Trophoblast cell (in vitro differentiated cells and primary cell): ENCODE measurements around the gene CLCF1.

Experiments used
- DNase-seq, 2 donors: peaks; one replicate each; pipeline ENCODE4 v3.0.0-alpha.2; 2016
- H2AFZ ChIP-seq: 2 replicates; pipeline ENCODE4 v1.6.1; 2013; ENCODE audit warnings: low read length, moderate library complexity, mild to moderate bottlenecking; ENCODE audit not compliant: insufficient read depth, poor library complexity
- H2AK5ac ChIP-seq: 2 replicates; pipeline ENCODE4 v1.6.1; 2013; ENCODE audit warnings: mild to moderate bottlenecking, low read length
- H2BK120ac ChIP-seq: 2 replicates; pipeline ENCODE4 v1.6.1; 2013; ENCODE audit warnings: low read length, mild to moderate bottlenecking, moderate library complexity; ENCODE audit not compliant: insufficient read depth, poor library complexity
- H2BK12ac ChIP-seq: 2 replicates; pipeline ENCODE4 v1.6.1; 2013; ENCODE audit warnings: mild to moderate bottlenecking, low read length, moderate library complexity
- H2BK5ac ChIP-seq: 2 replicates; pipeline ENCODE4 v1.6.1; 2013; ENCODE audit warnings: low read length, low read depth, moderate library complexity, mild to moderate bottlenecking; ENCODE audit not compliant: poor library complexity
- H3K14ac ChIP-seq: 2 replicates; pipeline ENCODE4 v1.6.1; 2013; ENCODE audit warnings: mild to moderate bottlenecking, low read length
- H3K18ac ChIP-seq: 2 replicates; pipeline ENCODE4 v1.6.1; 2013; ENCODE audit warnings: mild to moderate bottlenecking, low read length
- H3K23ac ChIP-seq: 2 replicates; pipeline ENCODE4 v1.6.1; 2013; ENCODE audit warnings: low read length
- H3K27ac ChIP-seq: 2 replicates; pipeline ENCODE4 v1.5.1; 2013; ENCODE audit warnings: low read depth, mild to moderate bottlenecking, inconsistent platforms, low read length, moderate library complexity
- H3K27me3 ChIP-seq: 2 replicates; pipeline ENCODE4 v1.6.1; 2013; ENCODE audit warnings: inconsistent platforms, mild to moderate bottlenecking, low read length, moderate library complexity; ENCODE audit not compliant: insufficient read depth
- H3K36me3 ChIP-seq, 2 experiments: 1 replicate in 1 of 2; 2 replicates in 1 of 2; pipeline ENCODE4 v1.6.1; 2013; ENCODE audit warnings: low read length in 2 of 2, mild to moderate bottlenecking in 2 of 2, moderate library complexity in 1 of 2; ENCODE audit not compliant: insufficient read depth in 2 of 2, control insufficient read depth in 1 of 2
- H3K4ac ChIP-seq: 2 replicates; pipeline ENCODE4 v1.6.1; 2013; ENCODE audit warnings: low read depth, mild to moderate bottlenecking, low read length, moderate library complexity
- H3K4me1 ChIP-seq, 2 experiments: 1 replicate in 1 of 2; 2 replicates in 1 of 2; pipeline ENCODE4 v1.6.1; 2013; ENCODE audit warnings: low read length in 2 of 2, mild to moderate bottlenecking in 2 of 2, moderate library complexity in 1 of 2; ENCODE audit not compliant: insufficient read depth in 2 of 2, control insufficient read depth in 1 of 2
- H3K4me2 ChIP-seq: 2 replicates; pipeline ENCODE4 v1.6.1; 2013; ENCODE audit warnings: inconsistent platforms, mild to moderate bottlenecking, low read length, moderate library complexity
- H3K4me3 ChIP-seq: 2 replicates; pipeline ENCODE4 v1.5.1; 2013; ENCODE audit warnings: mild to moderate bottlenecking, low read depth, low read length, inconsistent platforms
- H3K79me1 ChIP-seq: one replicate; pipeline ENCODE4 v1.6.1; 2013; ENCODE audit warnings: low read length
- H3K79me2 ChIP-seq: 2 replicates; pipeline ENCODE4 v1.6.1; 2013; ENCODE audit warnings: low read length, mild to moderate bottlenecking; ENCODE audit not compliant: control insufficient read depth, insufficient read depth, poor library complexity
- H3K9ac ChIP-seq: 2 replicates; pipeline ENCODE4 v1.6.1; 2013; ENCODE audit warnings: mild to moderate bottlenecking, low read length
- H3K9me3 ChIP-seq: 2 replicates; pipeline ENCODE4 v1.6.1; 2013; ENCODE audit warnings: low read depth, mild to moderate bottlenecking, control low read depth, inconsistent platforms, low read length; ENCODE audit not compliant: insufficient read depth
- H4K12ac ChIP-seq: 2 replicates; pipeline ENCODE4 v1.6.1; 2013; ENCODE audit warnings: low read depth, mild to moderate bottlenecking, low read length, moderate library complexity
- H4K8ac ChIP-seq: 2 replicates; pipeline ENCODE4 v1.6.1; 2013; ENCODE audit warnings: low read depth, mild to moderate bottlenecking, low read length, moderate library complexity
- H4K91ac ChIP-seq: one replicate; pipeline ENCODE4 v1.6.1; 2013; ENCODE audit warnings: low read depth, mild to moderate bottlenecking, low read length, moderate library complexity
- WGBS: extraction: QIAGEN DNeasy Blood & Tissue Kit; methylation state at CpG from one replicate; pipeline ENCODE4 v1.1.7; 2013; ENCODE audit warnings: missing lambda C conversion rate; ENCODE audit not compliant: insufficient read length, insufficient coverage; ENCODE audit errors: extremely low coverage; 5-methylcytosine and 5-hydroxymethylcytosine counted together

Gene CLCF1

DNA sequence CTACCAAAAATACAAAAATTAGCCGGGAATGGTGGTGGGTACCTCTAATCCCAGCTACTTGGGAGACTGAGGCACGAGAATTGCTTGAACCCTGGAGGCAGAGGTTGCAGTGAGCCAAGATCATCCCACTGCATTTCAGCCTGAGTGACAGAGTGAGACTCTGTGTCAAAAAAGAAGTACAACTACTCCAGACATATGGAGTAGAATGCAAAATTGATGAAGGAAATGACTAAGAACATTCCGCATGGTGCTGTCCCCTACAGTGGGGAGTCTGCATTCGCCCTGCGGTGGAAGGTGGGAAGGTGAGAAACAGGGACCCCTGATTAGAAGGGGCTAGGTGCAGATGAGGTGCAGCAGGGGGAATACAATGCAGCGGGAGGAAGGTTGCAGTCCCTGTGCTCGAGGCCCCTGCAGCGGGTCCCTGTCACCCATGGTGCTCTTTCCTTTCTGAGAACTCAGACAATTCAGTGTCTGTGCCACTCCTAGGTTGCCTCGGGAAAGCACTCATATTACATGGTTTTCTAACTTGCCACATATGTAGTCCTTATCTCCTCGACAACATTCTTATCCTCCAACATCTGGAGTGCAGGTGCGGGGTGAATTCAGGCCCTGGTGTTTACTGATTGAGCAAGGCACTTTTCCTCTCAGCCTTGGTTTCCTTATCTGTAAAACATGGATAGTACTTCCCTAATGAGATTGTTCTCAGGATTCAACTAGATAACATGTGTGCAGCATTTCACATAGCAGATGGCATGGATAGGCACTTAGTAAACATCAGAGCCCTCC lies 25.2 kb downstream of the CLCF1 start:
- no peak overlapping the region for H2AK5ac ChIP-seq
- no peak overlapping the region for H3K4me2 ChIP-seq
- H4K12ac ChIP-seq, result no peak overlapping the region
- WGBS, result no CpG with 5 or more reads among the region's 11 CpGs
- no peak overlapping the region for H2BK5ac ChIP-seq
- no peak overlapping the region for H2BK120ac ChIP-seq
- H3K79me1 ChIP-seq, result peaks cover 6% of the 10 kb centered on the region
- no peak overlapping the region for H2AFZ ChIP-seq
- no peak overlapping the region for H3K23ac ChIP-seq
- H3K27me3 ChIP-seq, result no peaks in the 10 kb centered on the region
- no peak overlapping the region for H3K27ac ChIP-seq
- H3K9ac ChIP-seq, result no peak overlapping the region
- no peaks in the 10 kb centered on the region for H3K36me3 ChIP-seq
- H3K4me3 ChIP-seq, result no peak overlapping the region
- no peak overlapping the region for H4K91ac ChIP-seq
- no peak overlapping the region for H3K18ac ChIP-seq
- peaks cover 4% of the 10 kb centered on the region for H3K79me2 ChIP-seq
- no peak overlapping the region for H2BK12ac ChIP-seq
- H3K9me3 ChIP-seq, result no peaks in the 10 kb centered on the region
- H3K4me1 ChIP-seq, result peaks cover 6 to 7% of the 10 kb centered on the region in 2 experiments
- H3K4ac ChIP-seq, result no peak overlapping the region
- H3K14ac ChIP-seq, result no peak overlapping the region
- peak; percentile 71 to 91 for DNase-seq
- H4K8ac ChIP-seq, result no peak overlapping the region

DNA sequence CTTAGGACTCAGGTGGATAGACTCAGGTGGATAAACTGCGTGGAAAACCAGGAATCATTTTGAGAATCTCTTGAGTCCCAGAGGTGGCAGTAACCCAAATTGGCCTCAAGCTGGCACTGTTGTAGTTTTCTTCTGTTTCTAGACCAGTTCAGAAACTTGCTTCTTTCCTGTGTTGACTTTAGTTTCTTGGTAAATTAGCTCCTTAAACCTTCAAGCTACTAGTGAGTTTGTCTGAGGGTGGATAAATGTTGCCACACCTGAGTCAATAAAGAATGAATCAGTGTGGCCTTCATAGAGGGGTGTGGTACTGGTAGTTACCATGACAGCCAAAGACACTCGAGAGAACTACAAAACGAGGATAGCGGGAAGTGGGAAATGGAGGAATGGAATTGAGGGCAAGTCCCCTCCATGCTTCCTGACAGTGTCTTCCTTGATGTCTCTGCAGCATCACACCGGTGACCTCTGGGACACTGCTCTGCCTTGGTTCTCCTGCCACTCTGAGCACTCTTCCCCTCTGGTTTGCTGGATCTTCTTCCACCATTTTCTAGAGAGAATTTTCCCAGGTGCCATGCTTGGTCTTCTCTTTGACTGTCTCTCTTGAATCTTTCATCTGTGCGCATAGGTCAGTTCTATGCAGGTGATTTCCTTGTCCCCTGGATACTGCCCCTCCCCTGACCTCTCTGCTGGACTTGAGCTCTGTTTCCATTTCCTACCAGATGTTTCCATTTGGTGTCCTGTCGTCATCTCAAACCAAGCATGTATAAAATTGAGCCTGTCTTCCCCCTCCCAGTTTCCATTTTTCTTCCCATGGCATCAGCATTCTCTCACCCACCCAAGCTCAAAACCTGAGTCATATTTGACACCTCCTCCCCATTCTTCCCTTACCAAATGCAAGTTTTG lies 27.2 kb downstream of the CLCF1 start:
- H2BK12ac ChIP-seq, result no peak overlapping the region
- no peaks in the 10 kb centered on the region for H3K9me3 ChIP-seq
- no peak overlapping the region for H3K4ac ChIP-seq
- no peak overlapping the region for H4K12ac ChIP-seq
- H4K8ac ChIP-seq, result no peak overlapping the region
- no peak overlapping the region for H3K18ac ChIP-seq
- H3K79me2 ChIP-seq, result no peaks in the 10 kb centered on the region
- H2BK5ac ChIP-seq, result no peak overlapping the region
- no peaks in the 10 kb centered on the region for H3K27me3 ChIP-seq
- H2AK5ac ChIP-seq, result no peak overlapping the region
- H3K9ac ChIP-seq, result no peak overlapping the region
- no peaks in the 10 kb centered on the region for H3K79me1 ChIP-seq
- no CpG with 5 or more reads among the region's 7 CpGs for WGBS
- DNase-seq, result peak in 1 of 2 donors; percentile 38
- no peak overlapping the region for H2BK120ac ChIP-seq
- H3K27ac ChIP-seq, result no peak overlapping the region
- H2AFZ ChIP-seq, result no peak overlapping the region
- no peaks in the 10 kb centered on the region for H3K36me3 ChIP-seq
- no peak overlapping the region for H3K4me2 ChIP-seq
- no peak overlapping the region for H3K4me3 ChIP-seq
- H3K14ac ChIP-seq, result no peak overlapping the region
- no peak overlapping the region for H3K23ac ChIP-seq
- no peaks in the 10 kb centered on the region for H3K4me1 ChIP-seq
- H4K91ac ChIP-seq, result no peak overlapping the region

DNA sequence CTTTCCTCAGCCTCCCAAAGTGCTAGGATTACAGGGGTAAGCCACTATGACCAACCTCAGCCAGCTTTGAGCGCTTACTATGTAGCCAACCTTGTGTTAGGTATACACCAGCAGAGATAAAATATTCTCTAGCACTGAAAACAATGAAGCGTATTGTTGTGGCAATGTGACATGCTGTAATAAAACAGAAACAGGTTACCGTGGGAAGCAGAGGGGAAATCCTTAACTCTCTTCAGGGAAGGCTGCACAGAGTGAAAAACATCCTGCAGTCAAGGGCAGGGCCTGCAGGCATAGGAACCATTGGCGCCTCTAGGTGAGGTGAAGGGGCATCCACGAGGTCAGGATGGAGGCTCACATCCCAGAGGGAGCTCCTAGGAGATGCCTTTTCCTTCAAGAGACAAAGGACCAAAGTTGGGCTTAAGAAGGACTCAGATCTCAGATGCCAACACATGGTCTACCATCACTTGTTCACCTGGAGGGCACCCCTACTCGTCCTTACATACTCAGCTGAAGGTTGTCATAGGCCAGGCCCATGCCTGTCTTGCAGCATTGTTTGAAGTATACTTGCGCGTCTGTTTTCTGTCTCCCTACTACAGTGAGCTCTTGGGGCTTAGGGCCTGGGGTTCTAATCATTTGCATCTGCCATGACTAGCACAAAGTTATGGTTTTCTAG lies 28.0 kb downstream of the CLCF1 start:
- no peak overlapping the region for H2BK12ac ChIP-seq
- H2BK120ac ChIP-seq, result no peak overlapping the region
- H3K4me1 ChIP-seq, result no peaks in the 10 kb centered on the region
- no peak overlapping the region for H3K4me3 ChIP-seq
- no peak overlapping the region for H2BK5ac ChIP-seq
- no peak for DNase-seq
- H4K12ac ChIP-seq, result no peak overlapping the region
- H3K14ac ChIP-seq, result no peak overlapping the region
- H3K18ac ChIP-seq, result no peak overlapping the region
- H3K4ac ChIP-seq, result no peak overlapping the region
- no peak overlapping the region for H2AFZ ChIP-seq
- no peak overlapping the region for H3K27ac ChIP-seq
- H3K23ac ChIP-seq, result no peak overlapping the region
- H3K27me3 ChIP-seq, result no peaks in the 10 kb centered on the region
- no peak overlapping the region for H4K91ac ChIP-seq
- H3K9ac ChIP-seq, result no peak overlapping the region
- no peak overlapping the region for H3K4me2 ChIP-seq
- no CpG with 5 or more reads among the region's 8 CpGs for whole genome bisulfite sequencing
- no peak overlapping the region for H2AK5ac ChIP-seq
- H3K79me2 ChIP-seq, result no peaks in the 10 kb centered on the region
- no peaks in the 10 kb centered on the region for H3K9me3 ChIP-seq
- no peaks in the 10 kb centered on the region for H3K36me3 ChIP-seq
- H4K8ac ChIP-seq, result no peak overlapping the region
- no peaks in the 10 kb centered on the region for H3K79me1 ChIP-seq

DNA sequence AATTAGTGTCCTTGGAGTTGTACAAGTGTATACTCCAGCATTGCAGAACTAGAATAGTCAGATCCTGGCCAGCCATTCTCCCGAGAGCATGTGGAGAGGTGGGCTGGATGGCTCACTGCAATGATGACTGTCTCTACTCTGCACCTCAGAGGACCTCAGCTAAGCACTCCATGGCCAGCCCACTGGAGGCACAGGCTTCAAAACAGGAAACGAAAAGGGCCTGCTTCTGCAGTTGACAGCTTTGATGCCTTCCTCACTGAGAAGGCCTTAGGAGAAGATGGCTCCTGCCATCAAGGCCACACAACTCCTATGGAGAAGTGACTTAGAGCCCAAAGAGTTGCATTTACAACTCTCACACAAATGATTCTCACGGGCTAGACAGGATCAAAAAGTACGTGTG lies 29.1 kb downstream of the CLCF1 start:
- WGBS, result no CpG with 5 or more reads among the region's 4 CpGs
- Histone ChIP-seq H4K91ac (no peak overlapping the region), H3K36me3 (no peaks in the 10 kb centered on the region), H3K79me1 (no peaks in the 10 kb centered on the region), H2BK120ac (no peak overlapping the region), H3K4me3 (no peak overlapping the region), H3K4me2 (no peak overlapping the region), H3K4me1 (no peaks in the 10 kb centered on the region), H3K4ac (no peak overlapping the region), H3K27me3 (no peaks in the 10 kb centered on the region), H3K79me2 (no peaks in the 10 kb centered on the region), H4K8ac (no peak overlapping the region), H3K18ac (no peak overlapping the region), H2BK5ac (no peak overlapping the region), H3K9ac (no peak overlapping the region), H4K12ac (no peak overlapping the region), H3K23ac (no peak overlapping the region), H2AFZ (no peak overlapping the region), H3K14ac (no peak overlapping the region), H3K9me3 (no peaks in the 10 kb centered on the region), H2AK5ac (no peak overlapping the region), H3K27ac (no peak overlapping the region), H2BK12ac (no peak overlapping the region)
- DNase-seq, result no peak
